ENCODE measurements around the gene GRK4.
"Not testable (repeated sequence)": the region's sequence is repeated elsewhere in the genome, so short reads cannot be mapped to it uniquely, and the experiment has no call there.

The GRK4 gene

DNA sequence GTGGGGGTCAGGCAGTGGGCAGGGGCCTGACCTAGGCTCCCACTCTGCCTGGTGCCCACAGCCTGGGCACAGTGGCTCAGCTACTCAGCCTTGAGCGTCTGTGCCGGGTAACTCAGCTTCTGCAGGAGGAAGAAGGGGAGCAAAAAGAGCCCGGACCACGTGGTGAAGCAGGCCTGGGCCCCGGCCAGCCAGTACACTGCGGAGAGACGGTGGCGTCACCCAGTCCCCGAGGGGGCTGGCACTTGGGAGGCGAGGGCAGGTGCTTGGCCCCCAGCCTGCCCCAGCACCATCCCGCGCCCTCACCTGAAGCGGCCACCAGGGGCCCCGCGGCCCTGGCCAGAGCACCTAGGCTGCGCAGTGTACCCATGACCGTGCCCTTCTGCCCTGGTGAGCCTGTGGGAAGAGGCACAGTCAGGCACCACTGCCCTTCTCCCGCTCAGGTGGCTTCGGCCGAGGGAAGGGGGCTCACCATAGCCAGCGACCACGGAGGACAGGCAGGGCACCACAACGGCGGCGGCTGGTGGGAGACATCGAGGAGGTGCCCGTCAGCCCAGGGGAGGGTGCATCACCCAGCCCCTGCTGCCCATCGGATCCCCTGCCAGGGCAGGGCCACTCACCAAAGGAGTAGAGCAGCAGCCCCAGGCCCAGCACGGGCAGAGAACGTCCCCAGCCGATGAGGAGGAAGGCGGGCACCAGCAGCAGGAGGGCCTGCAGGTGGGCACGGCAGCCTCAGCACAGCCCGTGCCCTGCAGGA is 32.4 kb upstream of the GRK4 start:
- DNase-seq: peak in 31 of 56 donors; percentile 16 to 75 (median 48)

DNA sequence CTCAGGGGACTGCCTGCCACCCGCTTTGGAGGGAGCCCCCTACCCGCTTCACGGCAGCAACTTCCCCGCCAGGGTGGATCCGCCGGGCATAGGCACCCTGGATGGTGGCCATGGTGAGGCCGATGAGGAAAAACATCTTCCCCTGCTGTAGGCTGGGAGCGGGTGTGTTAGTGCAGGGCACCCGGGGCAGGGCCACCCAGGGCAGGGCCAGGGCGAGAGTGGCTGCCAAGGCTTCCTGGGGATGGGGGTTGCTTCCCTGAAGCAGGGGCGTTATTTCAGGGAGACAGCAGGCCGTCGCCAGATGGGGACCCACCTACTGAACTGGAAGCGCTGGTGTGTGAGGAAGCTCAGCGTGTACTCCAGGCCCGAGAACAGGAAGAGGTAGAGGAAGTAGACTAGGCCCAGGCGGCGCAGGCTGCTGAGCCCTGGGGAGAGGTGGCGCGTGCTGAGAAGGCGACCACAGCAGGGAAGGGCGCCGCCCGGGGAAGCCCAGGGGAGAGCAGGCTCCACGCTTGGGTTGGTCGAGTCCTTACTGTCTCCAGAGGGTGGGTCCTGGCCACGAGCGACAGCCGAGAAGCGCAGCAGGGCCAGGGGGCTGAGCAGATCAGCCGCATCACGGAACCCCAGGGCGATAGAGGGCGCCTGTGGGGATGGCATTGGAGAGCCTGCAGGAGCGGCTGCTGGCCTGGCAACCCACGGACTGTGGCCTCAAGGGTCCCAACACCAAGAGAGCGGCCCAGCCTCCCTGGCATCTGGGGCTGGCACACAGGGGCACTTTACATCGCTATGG is 31.7 kb upstream of the GRK4 start:
- peak in 15 of 56 donors; percentile 14 to 56 (median 34) for DNase-seq

DNA sequence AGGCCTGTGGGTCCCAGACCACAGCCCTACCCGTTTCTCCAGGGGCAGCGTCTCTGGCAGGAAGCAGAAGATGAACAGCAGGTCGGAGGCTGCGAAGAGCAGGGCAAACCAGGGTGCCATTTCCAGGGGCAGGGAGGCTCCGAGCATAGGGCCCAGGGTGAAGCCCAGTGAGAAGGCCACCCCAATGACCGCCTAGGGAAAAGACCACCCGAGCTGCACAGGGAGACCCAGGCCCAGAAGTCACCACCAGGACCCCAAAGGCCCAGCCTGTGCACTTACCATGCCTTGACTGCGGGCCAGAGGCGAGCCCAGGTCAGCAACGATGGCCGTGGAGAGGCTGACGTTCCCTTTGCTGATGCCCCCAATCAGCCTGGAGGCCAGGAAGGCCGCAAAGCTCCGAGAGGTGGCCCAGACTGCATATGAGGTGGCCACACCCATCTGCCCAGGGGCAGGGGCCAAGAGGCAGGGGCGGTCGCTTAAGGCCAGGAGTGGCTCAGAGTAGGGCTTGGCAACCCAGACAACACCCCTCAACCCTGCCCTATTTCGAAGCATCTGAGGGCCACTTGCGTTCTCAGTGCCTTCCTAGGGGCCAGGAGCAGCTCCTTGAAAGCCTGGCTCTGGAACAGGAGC is 30.9 kb upstream of the GRK4 start:
- no peak for DNase-seq

DNA sequence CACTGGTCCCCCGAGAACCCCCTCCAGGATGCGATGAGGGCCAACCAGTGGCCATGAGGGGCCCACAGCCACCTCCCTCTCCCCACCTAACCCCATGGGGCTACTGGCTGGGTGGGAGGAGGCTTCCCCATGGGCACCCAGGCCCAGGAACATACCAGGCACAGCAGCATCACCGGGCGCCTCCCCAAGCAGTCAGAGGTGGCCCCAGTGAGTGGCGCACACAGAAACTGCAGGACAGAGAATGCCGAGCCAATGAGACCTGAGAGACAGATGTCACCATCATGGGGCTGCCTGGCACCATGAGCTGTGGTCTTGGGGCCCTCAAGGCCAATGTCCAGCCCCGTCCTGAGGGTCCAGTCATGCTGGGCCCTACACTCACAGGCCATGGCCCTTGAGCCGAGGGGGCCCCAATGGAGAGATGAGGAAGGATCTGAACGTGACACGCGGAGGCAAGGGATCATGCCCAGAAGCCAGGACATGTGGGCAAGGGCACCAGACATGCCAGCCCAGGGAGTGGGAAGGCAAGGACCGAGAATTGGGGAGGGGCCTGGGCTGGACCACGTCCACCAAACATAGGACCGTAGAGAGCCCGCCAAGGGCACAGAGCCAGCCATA is 30.3 kb upstream of the GRK4 start:
- peak in 1 of 56 donors; percentile 40 for DNase-seq

DNA sequence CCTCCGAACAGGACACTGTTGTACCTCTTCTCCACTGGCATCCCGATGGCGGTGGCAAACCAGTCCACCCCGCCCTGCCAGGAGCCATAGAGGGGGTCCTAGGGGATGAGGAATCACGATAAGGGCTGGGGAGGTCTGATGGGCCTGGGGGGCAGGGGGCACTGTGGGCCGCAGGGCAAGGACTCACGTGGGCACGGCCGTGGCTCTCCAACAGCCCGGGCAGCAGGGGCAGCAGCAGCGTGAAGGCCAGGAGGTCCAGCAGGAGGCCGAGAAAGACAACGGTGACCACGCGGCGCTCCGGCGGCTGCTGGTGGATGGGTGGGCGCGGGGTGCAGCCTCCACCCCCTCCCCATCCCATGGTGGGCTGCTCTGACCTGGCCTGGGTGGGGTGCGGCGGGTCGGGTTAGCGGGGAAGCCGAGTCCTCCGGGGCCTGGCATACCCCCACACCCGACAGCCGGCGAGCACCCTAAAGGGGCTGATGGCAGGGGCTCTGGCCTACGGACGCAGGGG is 29.8 kb upstream of the GRK4 start:
- no peak for DNase-seq

DNA sequence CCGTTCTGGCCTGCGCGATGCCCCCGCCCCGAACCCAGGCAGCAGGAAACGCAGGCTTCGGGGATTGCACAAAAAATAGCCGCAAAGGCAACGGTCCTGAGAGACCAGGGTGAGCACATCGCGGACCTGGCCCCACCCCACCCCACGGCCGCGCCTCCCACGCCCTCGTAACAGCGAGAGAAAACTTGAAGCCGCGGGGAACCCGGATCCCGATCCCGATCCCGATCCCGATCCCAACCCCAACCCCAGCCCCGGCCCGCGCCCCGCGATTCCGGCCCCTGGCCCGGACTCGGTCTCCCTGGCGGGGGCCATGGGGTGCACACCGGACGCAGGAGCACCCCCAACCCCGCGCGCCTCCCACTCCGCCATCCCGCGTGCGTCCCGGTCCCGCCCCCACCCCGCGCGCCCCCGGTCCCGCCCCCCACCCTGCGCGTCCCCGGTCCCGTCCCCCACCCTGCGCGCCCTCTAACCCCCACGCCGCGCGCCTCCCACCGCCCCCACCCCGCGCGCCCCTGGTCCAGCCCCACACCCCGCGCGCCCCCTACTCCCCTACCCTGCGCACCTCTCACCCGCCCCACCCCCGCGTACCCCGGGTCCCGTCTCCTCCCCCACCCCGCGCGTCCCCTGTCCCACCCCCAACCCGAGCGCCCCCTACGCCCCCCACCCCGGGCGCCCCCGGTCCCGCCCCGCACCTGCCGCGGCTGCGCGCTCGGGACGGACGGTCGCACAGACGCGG is 29.1 kb upstream of the GRK4 start:
- DNase-seq: peak in 1 of 56 donors; percentile 84

DNA sequence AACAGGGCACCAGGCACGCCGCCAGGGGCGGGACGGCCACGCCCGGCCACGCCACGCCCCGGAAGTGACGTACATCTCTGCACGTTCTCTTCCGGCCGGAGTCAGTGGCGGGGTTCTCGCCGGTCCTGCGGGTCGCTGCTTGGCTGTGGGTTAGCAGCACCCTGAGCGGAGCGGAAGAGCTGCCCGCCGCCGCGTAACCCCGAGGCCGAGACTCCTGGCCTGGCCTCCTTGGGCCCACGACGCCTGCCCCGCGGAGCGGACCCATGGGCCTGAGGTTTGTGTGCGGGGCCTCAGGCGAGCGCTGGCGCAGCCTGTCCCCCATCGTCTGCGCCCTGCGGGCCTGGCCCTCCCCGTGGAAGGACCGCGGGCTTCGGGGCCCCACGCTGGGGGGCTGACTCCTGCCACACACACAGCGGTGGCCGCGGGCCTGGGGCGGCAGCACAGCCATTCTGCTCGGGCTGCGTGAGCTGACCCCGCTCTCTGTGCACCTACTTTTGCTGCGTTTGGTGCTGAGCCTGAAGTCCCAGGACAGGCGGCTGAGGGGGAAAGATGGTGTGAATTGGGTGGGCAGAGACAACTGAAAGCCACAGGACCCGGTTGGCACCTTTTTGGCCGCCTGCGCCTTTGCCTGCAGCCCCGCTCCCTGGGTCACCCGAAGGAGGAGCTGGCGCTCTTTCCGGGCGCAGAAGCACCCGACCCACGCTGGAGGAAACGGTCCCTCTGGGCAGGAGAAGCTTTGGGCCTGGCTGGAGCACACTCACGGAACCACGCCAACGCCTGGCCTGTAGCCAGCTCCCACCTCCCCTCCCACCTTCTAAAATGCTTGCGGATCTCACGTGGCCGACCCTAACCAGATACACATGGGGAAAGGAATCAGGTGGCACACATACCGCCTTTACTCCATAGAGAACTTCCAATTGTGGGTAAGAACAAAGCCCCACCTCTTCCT is 28.3 kb upstream of the GRK4 start:
- peak in 53 of 56 donors; percentile 29 to 92 (median 75) for DNase-seq

DNA sequence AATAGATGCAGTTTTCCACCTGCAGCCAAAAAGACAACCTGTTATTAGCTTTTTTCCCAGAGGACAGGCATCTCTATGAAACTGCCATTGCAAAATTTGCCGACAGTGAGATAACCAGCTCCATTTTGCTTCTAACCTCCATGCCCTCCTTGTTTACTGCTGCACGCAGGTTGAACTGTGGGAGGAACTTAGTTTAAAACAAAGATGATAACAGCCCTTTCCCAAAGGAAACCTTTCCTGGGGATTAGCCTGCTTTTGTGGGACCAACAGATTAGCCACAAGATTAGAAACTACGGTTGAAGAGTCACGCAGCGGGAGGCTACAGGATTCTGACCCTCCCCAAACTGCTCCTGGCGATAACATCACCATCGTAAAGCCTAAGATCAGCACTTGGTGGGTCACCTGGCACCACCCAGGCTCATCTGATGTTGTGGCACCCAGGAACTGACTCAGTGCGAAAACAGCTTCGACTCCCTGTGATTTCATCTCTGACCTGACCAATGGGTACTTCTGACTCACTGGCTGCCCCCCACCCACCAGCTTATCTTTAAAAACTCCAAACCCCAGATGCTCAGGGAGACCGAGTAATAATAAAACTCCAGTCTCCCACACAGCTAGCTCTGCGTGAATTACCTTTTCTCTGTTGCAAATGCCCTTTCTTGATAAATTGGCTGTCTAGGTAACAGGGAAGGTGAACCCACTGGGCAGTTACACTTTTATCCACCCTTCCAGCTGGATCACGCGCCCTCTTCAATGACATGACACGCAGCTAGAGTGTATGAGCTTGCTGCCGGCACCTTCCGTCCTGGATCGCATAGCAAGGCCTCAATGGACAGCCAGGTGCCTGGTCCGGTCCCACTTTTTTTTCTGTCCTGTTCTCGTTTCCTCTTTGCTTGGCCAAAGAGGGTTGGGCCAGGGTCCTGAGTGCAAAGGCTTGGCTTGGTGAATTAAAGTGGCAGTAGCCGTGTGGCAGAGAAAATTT is 27.3 kb upstream of the GRK4 start:
- no peak for DNase-seq

DNA sequence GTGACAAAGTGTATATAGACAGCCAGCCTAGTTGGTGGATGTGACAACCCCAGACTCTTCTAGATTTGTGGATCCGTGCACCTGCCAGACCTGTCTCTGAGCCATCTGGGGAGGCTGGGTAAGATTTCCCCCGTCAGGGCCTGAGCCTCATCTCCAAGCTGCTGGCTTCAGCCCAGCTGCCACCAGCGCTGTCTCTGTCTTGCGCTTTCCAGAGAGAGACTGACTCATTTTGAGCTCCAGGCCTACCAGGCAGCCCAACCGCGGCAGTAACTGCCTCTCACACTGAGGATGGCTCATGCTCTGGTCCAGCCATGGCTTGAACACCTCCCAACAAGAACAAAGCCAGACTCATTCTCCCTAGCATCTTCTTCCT is 26.6 kb upstream of the GRK4 start:
- DNase-seq: peak in 1 of 56 donors; percentile 17

DNA sequence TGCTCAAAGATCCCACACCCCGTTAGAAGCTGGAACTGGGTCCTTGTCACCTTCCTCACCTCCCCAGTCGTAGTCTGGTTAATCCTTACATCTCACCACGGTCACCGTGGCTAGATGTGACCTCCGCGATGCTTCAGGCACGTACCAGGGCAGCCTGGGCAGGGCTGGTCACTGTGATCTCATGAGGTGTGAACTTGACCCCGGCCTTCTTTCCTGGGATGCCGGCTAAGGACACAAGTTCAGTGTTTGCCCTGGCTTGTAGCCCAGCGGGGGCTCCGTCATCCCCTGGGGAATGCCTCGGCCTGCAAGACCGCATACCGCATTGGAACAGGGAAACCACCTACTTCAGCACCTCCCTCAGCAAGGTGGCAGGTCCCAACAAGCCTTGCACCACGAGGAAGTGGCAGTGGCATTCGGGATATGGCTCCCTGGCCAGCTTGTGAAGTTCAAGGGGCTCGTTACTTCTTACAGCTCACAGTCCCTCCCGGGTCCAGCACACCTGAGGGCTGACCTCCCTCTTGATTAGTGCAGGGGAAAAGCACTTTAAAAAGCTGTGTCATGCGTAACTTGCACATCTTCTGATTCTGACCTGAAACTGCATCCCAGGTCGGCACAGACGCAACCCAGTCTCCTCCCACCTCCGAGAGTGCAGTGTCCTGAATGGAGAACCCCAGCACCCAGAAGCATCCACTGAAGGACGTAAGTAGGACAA is 26.1 kb upstream of the GRK4 start:
- DNase-seq: no peak

DNA sequence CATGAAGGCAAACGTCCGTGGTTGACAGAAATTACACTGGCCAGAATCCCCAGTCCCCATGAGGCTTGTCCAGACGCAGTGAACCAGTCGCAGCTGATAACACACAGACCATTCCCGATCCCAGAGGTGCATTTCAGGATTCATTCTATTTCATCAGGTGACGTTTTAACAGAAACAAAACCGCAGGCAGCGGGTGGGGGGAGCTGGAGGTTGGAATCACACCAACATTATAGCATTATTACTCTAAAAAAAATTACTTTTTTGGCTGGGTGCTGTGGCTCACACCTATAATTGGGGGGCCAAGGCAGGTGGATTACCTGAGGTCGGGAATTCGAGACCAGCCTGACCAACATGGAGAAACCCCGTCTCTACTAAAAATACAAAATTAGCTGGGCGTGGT is 25.4 kb upstream of the GRK4 start:
- no peak for DNase-seq

DNA sequence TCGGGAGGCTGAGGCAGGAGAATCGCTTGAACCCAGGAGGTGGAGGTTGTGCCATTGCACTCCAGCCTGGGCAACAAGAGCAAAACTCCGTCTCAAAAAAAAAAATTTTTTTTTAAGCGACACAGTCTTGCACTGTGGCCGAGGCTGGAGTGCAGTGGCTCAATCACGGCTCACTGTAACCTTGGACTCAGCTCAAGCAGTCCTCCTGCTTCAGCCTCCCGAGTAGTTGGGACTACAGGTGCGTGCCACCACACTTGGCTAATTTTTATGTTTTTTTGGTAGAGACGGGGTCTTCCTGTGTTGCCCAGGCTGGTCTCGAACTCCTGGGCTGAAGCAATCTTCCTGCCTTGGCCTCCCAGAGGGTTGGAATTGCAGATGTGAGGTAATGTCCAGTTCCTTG is 25.0 kb upstream of the GRK4 start:
- not testable (repeated sequence) for DNase-seq

DNA sequence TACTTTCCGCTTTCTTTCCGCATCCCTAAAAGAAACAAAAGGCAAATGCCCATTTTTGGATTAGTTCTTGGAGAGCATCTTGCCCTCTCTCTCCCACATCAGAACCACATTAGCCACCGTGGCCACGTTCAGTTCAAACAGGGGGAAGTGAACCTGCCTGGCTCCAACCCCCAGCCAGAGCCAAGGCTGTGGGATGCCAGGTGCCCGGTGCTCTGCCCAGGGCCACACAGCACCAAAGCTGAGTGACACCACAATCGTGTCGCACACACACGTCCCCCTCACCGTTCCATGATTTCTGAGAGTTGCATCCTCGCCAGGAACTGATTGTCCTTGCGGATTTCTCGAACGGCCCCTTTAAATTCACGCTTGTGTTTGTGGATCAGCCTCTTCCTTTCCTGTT is 24.5 kb upstream of the GRK4 start:
- no peak for DNase-seq

DNA sequence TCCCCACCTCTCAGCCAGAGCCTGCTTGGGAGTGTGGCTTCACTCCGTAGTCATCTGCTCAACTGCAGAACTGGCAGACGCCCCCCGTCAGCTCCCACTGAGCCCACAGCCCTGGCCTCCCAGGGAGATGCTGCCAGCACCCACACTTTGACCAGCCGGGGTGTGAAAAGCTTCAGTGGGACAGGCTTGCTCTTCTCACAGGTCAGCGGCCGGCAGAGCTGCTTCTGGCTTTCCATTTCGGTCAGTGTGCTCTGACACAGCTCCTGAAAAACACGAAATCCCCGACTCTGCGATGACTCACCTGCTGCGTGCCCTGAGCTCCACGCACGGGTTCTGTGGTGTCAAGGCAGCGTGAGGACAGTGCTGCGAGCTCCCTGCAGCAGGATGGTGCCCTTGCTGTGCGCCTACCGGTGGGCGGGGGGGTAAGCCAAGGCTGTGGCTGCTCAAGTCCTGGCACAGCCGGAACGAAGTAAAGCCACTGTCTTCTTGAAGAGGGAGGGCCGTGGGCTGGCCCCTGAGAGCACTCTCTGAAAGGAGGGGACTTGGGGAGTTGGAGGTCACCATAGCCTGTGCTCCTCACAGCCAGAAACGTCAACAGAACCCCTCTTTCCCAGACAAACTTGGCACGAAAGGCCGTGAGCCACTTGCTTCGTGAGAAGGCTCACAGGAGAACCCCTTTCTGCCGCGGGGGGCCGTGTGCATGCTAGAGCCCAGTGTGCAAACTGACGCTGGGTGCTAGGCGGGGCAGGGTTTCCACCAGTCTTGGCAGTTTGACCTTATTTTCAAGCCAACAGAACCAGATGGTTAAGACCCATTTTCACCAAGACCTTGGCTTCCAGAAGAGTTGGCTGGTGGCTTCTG is 23.8 kb upstream of the GRK4 start:
- no peak for DNase-seq

DNA sequence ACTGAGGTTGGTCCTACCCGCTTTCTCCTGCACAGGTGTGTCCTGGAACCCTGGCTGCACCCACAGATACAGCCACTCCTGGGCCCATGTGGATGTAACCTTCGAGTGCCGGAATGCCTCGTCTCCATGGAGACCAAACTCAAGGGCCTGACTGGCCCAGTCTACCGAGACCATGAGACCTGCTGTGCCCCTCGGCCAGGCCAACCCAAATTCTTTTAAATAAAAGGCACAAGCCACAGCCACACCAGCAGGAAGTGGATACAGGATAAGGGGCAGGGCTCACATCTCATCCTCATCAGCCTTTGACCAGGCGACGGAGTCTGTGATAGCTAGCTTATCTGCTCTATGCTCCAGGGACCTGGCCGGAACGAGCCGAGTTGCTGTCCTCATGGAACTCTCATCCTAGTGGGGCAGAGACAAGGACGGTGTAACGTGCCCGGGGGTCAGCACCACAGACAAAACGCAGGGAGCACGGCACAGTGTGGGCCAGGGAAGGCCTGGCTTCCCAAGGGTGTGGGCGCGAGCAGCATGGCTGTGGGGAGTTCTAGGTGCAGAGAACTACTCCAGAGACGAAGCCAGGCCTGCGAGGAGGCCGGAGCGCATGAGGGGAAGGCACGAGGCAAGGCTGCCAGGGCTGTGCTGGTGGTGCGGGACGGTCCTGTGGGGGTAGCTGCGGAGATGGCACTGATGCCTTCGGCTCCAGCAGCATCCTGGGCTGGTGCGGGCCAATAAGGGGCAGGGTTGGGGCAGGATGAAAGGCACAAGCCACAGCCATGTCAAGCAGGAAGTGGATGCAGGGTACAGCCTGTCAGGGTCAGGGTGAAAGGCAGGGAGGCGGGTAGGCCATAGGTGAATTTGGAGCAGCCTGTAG is 22.9 kb upstream of the GRK4 start:
- no peak for DNase-seq
